Activated T-cell treated with anti-CD3 and anti-CD28 coated beads, Interleukin-2, amount 50 U/mL, for 24 hours (primary cell): ENCODE data around the gene GSC2.
A peak's percentile ranks its signal among the peaks of the same experiment; 100 is the strongest.

Source experiments
- DNase-seq: peaks from one replicate; pipeline ENCODE4 v3.0.0-alpha.2; 2020
- H3K27ac Mint-ChIP-seq: 2 replicates; pipeline ENCODE4 v1.8.0; 2020; ENCODE audit warnings: mild to moderate bottlenecking, mixed read lengths
- H3K27me3 Mint-ChIP-seq: 2 replicates; pipeline ENCODE4 v1.8.0; 2020; ENCODE audit warnings: mixed read lengths
- H3K36me3 Mint-ChIP-seq: 2 replicates; pipeline ENCODE4 v1.8.0; 2020; ENCODE audit warnings: low read depth, mixed read lengths
- H3K4me1 Mint-ChIP-seq: 2 replicates; pipeline ENCODE4 v1.8.0; 2020; ENCODE audit warnings: low read depth, mixed read lengths
- H3K4me3 Mint-ChIP-seq: 2 replicates; pipeline ENCODE4 v1.8.0; 2020; ENCODE audit warnings: mild to moderate bottlenecking, moderate library complexity, mixed read lengths
- H3K9me3 Mint-ChIP-seq: 2 replicates; pipeline ENCODE4 v1.8.0; 2020; ENCODE audit warnings: mixed read lengths

Gene GSC2

GRCh38 chr22:19180740-19181410 is 30.8 kb upstream of the GSC2 start:
- Mint-ChIP-seq H3K27me3 (no peaks in the 10 kb centered on the region), H3K36me3 (peaks cover 8% of the 10 kb centered on the region), H3K27ac (peak overlapping the region; percentile 84), H3K4me3 (no peak overlapping the region), H3K9me3 (no peaks in the 10 kb centered on the region), H3K4me1 (peaks cover 30% of the 10 kb centered on the region)
- no peak for DNase-seq

- Mint-ChIP-seq H3K27me3 (no peaks in the 10 kb centered on the region), H3K36me3 (peaks cover 11% of the 10 kb centered on the region), H3K27ac (no peak overlapping the region), H3K9me3 (no peaks in the 10 kb centered on the region), H3K4me1 (peaks cover 31% of the 10 kb centered on the region), H3K4me3 (no peak overlapping the region)
- no peak for DNase-seq
Observed at GRCh38 chr22:19180234-19180633, 30.1 kb upstream of the GSC2 start.

- Mint-ChIP-seq H3K36me3 (peaks cover 11% of the 10 kb centered on the region), H3K4me3 (peak overlapping the region; percentile 74), H3K4me1 (peaks cover 32% of the 10 kb centered on the region), H3K27ac (peak overlapping the region; percentile 81), H3K27me3 (no peaks in the 10 kb centered on the region), H3K9me3 (no peaks in the 10 kb centered on the region)
- no peak for DNase-seq
Observed at GRCh38 chr22:19179497-19180048, 29.5 kb upstream of the GSC2 start.

- H3K27ac Mint-ChIP-seq: peak within 1 kb of the TSS; percentile 81
- H3K4me3 Mint-ChIP-seq: peak within 1 kb of the TSS; percentile 74
- H3K4me1 Mint-ChIP-seq: peaks cover 38% of the 10 kb centered on the region
- peak; percentile 94 for DNase-seq
- H3K9me3 Mint-ChIP-seq: no peaks in the 10 kb centered on the region
- peaks cover 17% of the 10 kb centered on the region for H3K36me3 Mint-ChIP-seq
- H3K27me3 Mint-ChIP-seq: no peaks in the 10 kb centered on the region
Observed at GRCh38 chr22:19178657-19179496, 28.8 kb upstream of the GSC2 start, which contains the start of gene SLC25A1. Gene SLC25A1, minus strand, starts transcription at chr22:19178736. Its CDS starts 63 bp downstream, at chr22:19178673.

- H3K4me1 Mint-ChIP-seq: peaks cover 46% of the 10 kb centered on the region
- H3K9me3 Mint-ChIP-seq: no peaks in the 10 kb centered on the region
- H3K36me3 Mint-ChIP-seq: peaks cover 24% of the 10 kb centered on the region
- H3K27ac Mint-ChIP-seq: no peak overlapping the region
- no peak for DNase-seq
- no peaks in the 10 kb centered on the region for H3K27me3 Mint-ChIP-seq
- peak overlapping the region; percentile 74 for H3K4me3 Mint-ChIP-seq
Observed at GRCh38 chr22:19178065-19178656, 28.1 kb upstream of the GSC2 start.

- H3K4me1 Mint-ChIP-seq: peaks cover 51% of the 10 kb centered on the region
- H3K27me3 Mint-ChIP-seq: no peaks in the 10 kb centered on the region
- peak overlapping the region; percentile 74 for H3K4me3 Mint-ChIP-seq
- DNase-seq: peak; percentile 35
- peaks cover 30% of the 10 kb centered on the region for H3K36me3 Mint-ChIP-seq
- H3K27ac Mint-ChIP-seq: peak overlapping the region; percentile 76
- no peaks in the 10 kb centered on the region for H3K9me3 Mint-ChIP-seq
Observed at GRCh38 chr22:19177164-19178064, 27.3 kb upstream of the GSC2 start.

- DNase-seq: no peak
- Mint-ChIP-seq H3K27me3 (no peaks in the 10 kb centered on the region), H3K27ac (peak overlapping the region; percentile 76), H3K9me3 (no peaks in the 10 kb centered on the region), H3K4me3 (peak overlapping the region; percentile 74), H3K36me3 (peaks cover 36% of the 10 kb centered on the region), H3K4me1 (peaks cover 48% of the 10 kb centered on the region)
Observed at GRCh38 chr22:19176732-19177131, 26.6 kb upstream of the GSC2 start.

GRCh38 chr22:19176175-19176643 is 26.1 kb upstream of the GSC2 start:
- Mint-ChIP-seq H3K36me3 (peaks cover 40% of the 10 kb centered on the region), H3K4me3 (peak overlapping the region; percentile 74), H3K27me3 (no peaks in the 10 kb centered on the region), H3K9me3 (no peaks in the 10 kb centered on the region), H3K4me1 (peaks cover 44% of the 10 kb centered on the region), H3K27ac (peak overlapping the region; percentile 80)
- no peak for DNase-seq

GRCh38 chr22:19175602-19176174 is 25.6 kb upstream of the GSC2 start:
- Mint-ChIP-seq H3K9me3 (no peaks in the 10 kb centered on the region), H3K4me3 (peak overlapping the region; percentile 43), H3K27ac (peak overlapping the region; percentile 80), H3K36me3 (peaks cover 45% of the 10 kb centered on the region), H3K4me1 (peaks cover 45% of the 10 kb centered on the region), H3K27me3 (no peaks in the 10 kb centered on the region)
- no peak for DNase-seq

GRCh38 chr22:19175026-19175601 is 25.0 kb upstream of the GSC2 start:
- H3K27ac Mint-ChIP-seq: peak overlapping the region; percentile 96
- no peaks in the 10 kb centered on the region for H3K9me3 Mint-ChIP-seq
- H3K36me3 Mint-ChIP-seq: peaks cover 45% of the 10 kb centered on the region
- DNase-seq: no peak
- peaks cover 5% of the 10 kb centered on the region for H3K27me3 Mint-ChIP-seq
- no peak overlapping the region for H3K4me3 Mint-ChIP-seq
- peaks cover 50% of the 10 kb centered on the region for H3K4me1 Mint-ChIP-seq

- no peak for DNase-seq
- no peaks in the 10 kb centered on the region for H3K9me3 Mint-ChIP-seq
- H3K4me3 Mint-ChIP-seq: peak overlapping the region; percentile 97
- H3K36me3 Mint-ChIP-seq: peaks cover 45% of the 10 kb centered on the region
- peak overlapping the region; percentile 96 for H3K27ac Mint-ChIP-seq
- H3K4me1 Mint-ChIP-seq: peaks cover 52% of the 10 kb centered on the region
- H3K27me3 Mint-ChIP-seq: peaks cover 11% of the 10 kb centered on the region
Observed at GRCh38 chr22:19174106-19175025, 24.3 kb upstream of the GSC2 start.
